Measurements from ENCODE around the gene ANAPC10.
"Not testable (repeated sequence)": the region's sequence is repeated elsewhere in the genome, so short reads cannot be mapped to it uniquely, and the experiment has no call there.

The ANAPC10 gene

GRCh38 chr4:145001635-145002034 is 96.4 kb downstream of the ANAPC10 start:
- no peak for DNase-seq

GRCh38 chr4:145000656-145001055 is 97.3 kb downstream of the ANAPC10 start:
- not testable (repeated sequence) for DNase-seq

GRCh38 chr4:144989306-144989705 is 108.7 kb downstream of the ANAPC10 start:
- DNase-seq, result no peak

- DNase-seq, result no peak
Observed at GRCh38 chr4:144985531-144985930, 112.5 kb downstream of the ANAPC10 start.

- DNase-seq, result no peak
Observed at GRCh38 chr4:144985014-144985413, 113.0 kb downstream of the ANAPC10 start.

- DNase-seq, result no peak
Observed at GRCh38 chr4:144984241-144984640, 113.8 kb downstream of the ANAPC10 start.

- no peak for DNase-seq
Observed at GRCh38 chr4:144975718-144976117, 122.3 kb downstream of the ANAPC10 start.

GRCh38 chr4:144970597-144970996 is 127.4 kb downstream of the ANAPC10 start:
- DNase-seq, result no peak

GRCh38 chr4:144969821-144970220 is 128.2 kb downstream of the ANAPC10 start:
- no peak for DNase-seq

- DNase-seq, result no peak
Observed at GRCh38 chr4:144968606-144969005, 129.4 kb downstream of the ANAPC10 start.

GRCh38 chr4:144967161-144967560 is 130.8 kb downstream of the ANAPC10 start:
- DNase-seq, result no peak

GRCh38 chr4:144962300-144962699 is 135.7 kb downstream of the ANAPC10 start:
- DNase-seq, result no peak

GRCh38 chr4:144955104-144955503 is 142.9 kb downstream of the ANAPC10 start:
- no peak for DNase-seq

- DNase-seq, result no peak
Observed at GRCh38 chr4:144954230-144954629, 143.8 kb downstream of the ANAPC10 start.

- no peak for DNase-seq
Observed at GRCh38 chr4:144948421-144948820, 149.6 kb downstream of the ANAPC10 start.

GRCh38 chr4:144948009-144948408 is 150.0 kb downstream of the ANAPC10 start:
- no peak for DNase-seq
